BE2C (cell line): ENCODE measurements around the gene HOMER3.

Experiments
- DNase-seq: peaks from one replicate; pipeline ENCODE4 v3.0.0-alpha.2; 2020
- H3K27me3 ChIP-seq: fragments of 250-450 bp; sonication (Bioruptor Pico); 2 replicates; pipeline ENCODE4 v1.5.1; 2020; ENCODE audit warnings: mild to moderate bottlenecking
- H3K36me3 ChIP-seq: fragments of 250-450 bp; sonication (Bioruptor Pico); 2 replicates; pipeline ENCODE4 v1.5.1; 2020; ENCODE audit warnings: mild to moderate bottlenecking
- H3K4me1 ChIP-seq: fragments of 250-450 bp; sonication (Bioruptor Pico); 2 replicates; pipeline ENCODE4 v1.5.1; 2020
- H3K4me3 ChIP-seq: 2 replicates; pipeline ENCODE4 v1.5.1; 2011; ENCODE audit warnings: low read depth, low read length
- H3K9me3 ChIP-seq: fragments of 250-450 bp; sonication (Bioruptor Pico); 2 replicates; pipeline ENCODE4 v1.5.1; 2020
- CTCF ChIP-seq: IDR thresholded peaks from 2 replicates; pipeline ENCODE4 v1.5.1; 2012; ENCODE audit warnings: mild to moderate bottlenecking, low read depth, low read length

Gene HOMER3

DNA sequence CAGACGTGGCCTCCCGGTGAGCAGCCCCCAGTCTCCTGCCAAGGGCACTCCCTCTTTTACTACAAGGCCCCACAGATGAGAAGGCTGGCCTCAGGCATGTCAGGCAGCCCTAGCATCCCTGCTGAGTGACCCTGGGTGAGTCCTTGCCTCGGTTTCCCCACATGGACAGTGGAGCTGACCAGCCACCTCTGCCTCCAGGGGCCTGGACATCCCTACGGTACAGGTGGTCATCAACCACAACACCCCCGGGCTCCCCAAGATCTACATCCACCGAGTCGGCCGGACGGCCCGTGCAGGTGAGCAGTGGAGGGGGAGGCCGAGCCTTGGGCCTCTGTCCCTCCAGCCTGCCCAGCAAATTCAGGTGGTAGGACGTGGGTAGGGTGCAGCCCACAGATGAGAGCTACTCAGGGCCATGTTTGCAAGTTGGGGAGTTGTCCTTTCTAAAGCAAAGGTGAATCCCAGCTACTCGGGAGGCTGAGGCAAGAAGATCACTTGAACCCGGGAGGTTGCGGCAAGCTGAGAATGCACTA, 16.3 kb downstream of the HOMER3 start:
- no peak for TF ChIP-seq CTCF
- no peak for DNase-seq
- Histone ChIP-seq H3K4me1 (peaks cover 3% of the 10 kb centered on the region; the same call in 1 of the 2 replicates), H3K27me3 (no peaks in the 10 kb centered on the region), H3K9me3 (no peaks in the 10 kb centered on the region), H3K36me3 (peaks cover 54% of the 10 kb centered on the region), H3K4me3 (no peak overlapping the region)

DNA sequence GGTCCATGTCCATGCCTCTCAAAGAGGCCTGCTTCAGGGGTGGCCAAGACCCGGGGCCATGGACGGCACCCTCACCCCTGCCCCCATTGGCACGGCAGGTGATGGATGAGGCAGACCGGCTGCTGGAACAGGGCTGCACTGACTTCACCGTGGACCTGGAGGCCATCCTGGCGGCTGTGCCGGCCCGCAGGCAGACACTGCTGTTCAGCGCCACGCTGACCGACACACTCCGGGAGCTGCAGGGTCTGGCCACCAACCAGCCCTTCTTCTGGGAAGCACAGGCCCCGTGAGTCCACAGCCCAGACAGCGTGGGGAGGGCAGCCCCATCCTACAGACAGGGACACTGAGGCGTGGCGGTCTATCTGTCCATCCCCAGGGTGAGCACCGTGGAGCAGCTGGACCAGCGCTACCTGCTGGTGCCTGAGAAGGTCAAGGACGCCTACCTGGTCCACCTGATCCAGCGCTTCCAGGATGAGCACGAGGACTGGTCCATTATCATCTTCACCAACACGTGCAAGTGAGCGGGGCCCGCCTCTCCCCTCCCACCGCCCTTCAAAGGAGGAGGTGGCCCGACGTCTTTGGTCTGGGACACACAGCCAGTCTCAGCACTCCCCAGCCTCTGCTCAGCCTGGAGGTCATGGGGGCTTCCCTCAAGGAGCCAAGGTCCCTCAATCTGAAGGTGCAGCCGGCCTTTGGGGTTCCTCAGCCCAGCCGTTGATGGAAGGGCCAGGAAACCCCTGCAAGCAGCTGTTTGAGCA, 18.6 kb downstream of the HOMER3 start:
- no peaks in the 10 kb centered on the region for H3K9me3 ChIP-seq
- no peak for TF ChIP-seq CTCF
- no peak overlapping the region for H3K4me3 ChIP-seq
- H3K27me3 ChIP-seq, result no peaks in the 10 kb centered on the region
- peaks cover 3% of the 10 kb centered on the region; the same call in 1 of the 2 replicates for H3K4me1 ChIP-seq
- no peak for DNase-seq
- H3K36me3 ChIP-seq, result peaks cover 48% of the 10 kb centered on the region

GRCh38 chr19:18921593-18921992, 19.4 kb downstream of the HOMER3 start:
- Histone ChIP-seq H3K27me3 (no peaks in the 10 kb centered on the region), H3K4me3 (no peak overlapping the region), H3K9me3 (no peaks in the 10 kb centered on the region), H3K4me1 (peaks cover 3% of the 10 kb centered on the region; the same call in 1 of the 2 replicates), H3K36me3 (peaks cover 45% of the 10 kb centered on the region)
- DNase-seq, result no peak
- no peak for TF ChIP-seq CTCF

DNA sequence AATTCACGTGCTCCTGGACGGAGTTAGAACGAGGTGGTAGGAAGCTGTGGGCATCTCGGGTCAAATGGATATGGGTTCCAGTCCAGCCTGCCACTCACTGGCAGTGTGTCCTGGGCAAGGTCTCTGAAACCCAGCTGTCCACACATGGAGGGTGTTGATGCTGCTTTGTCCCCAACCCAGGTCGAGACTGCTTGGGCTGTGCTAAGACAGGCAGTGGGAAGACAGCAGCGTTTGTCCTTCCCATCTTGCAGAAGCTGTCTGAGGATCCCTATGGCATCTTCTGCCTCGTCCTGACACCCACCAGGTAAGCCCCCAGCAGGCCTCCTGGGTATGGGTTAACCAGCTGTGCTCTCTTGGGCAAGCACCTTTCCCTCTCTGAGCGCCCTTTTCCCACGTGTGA, 20.6 kb downstream of the HOMER3 start:
- Histone ChIP-seq H3K27me3 (no peaks in the 10 kb centered on the region), H3K9me3 (no peaks in the 10 kb centered on the region), H3K36me3 (peaks cover 39% of the 10 kb centered on the region), H3K4me1 (peaks cover 3% of the 10 kb centered on the region; the same call in 1 of the 2 replicates), H3K4me3 (peak overlapping the region; percentile 100)
- TF ChIP-seq CTCF, result no peak
- no peak for DNase-seq

DNA sequence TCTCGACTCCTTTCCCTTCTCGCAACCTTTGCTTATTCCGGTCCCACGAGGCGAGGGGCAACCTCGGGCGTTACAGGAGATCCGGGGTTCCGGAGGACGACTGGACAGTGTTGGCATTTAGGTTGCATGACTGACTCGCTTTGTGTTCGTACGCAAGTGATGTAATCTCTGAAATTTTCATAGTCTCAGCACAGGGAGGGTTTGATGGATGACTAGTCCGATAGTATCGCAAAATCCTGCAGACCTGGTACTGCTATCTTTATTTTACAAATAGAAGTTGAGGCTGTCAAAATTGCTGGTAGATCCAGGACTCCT, 21.2 kb downstream of the HOMER3 start:
- DNase-seq, result no peak
- peak overlapping the region; percentile 100 for H3K4me3 ChIP-seq
- H3K4me1 ChIP-seq, result peaks cover 3% of the 10 kb centered on the region; the same call in 1 of the 2 replicates
- TF ChIP-seq CTCF, result no peak
- peaks cover 35% of the 10 kb centered on the region for H3K36me3 ChIP-seq
- H3K27me3 ChIP-seq, result no peaks in the 10 kb centered on the region
- no peaks in the 10 kb centered on the region for H3K9me3 ChIP-seq
